Measurements from ENCODE around the gene HEG1. TPM values are rescaled to one million over a fixed set of nuclear protein-coding genes. Genes with fewer than 3 reads are reported as not detected.

The HEG1 gene
- total and polyA plus RNA-seq, 2 of the 4 experiments (the other 2 are of a cell fraction): 25.6 to 43.4 TPM

GRCh38 chr3:124938896-124939295, 116.9 kb downstream of the HEG1 start:
- H3K79me1 ChIP-seq (ENCODE audit: low read depth in 1 of 2, low read length in 2 of 2): no peaks in the 10 kb centered on the region
- peaks cover 6% of the 10 kb centered on the region; the same call in 1 of the 2 replicates for H3K27me3 ChIP-seq (ENCODE audit: control insufficient read depth, insufficient read depth, low read length)
- no peaks in the 10 kb centered on the region for H4K20me1 ChIP-seq (ENCODE audit: insufficient read depth, low read length)
- dilution Hi-C loops (cut with HindIII; ENCODE audit: low sequenced_read_pairs, unreplicated experiment) (no loop called here), intact Hi-C loops (cut with micrococcal nuclease) (no loop called here), in situ Hi-C loops (cut with MboI; ENCODE audit: low sequenced_read_pairs) (loop anchor here (5.0 kb wide), 1 partner anchor 488 kb away; no protein-coding TSS in a partner anchor)
- TF ChIP-seq RFX5 (IDR thresholded peaks at IDR 0.05; ENCODE audit: low read depth, low read length): no peak
- no peak for TF ChIP-seq MAZ (IDR thresholded peaks at IDR 0.05; ENCODE audit: borderline replicate concordance, low read depth, low read length)
- no peak for TF ChIP-seq FOS (IDR thresholded peaks at IDR 0.05; ENCODE audit: low read depth, low read length)
- no peak for TF ChIP-seq USF2 (IDR thresholded peaks at IDR 0.05; ENCODE audit: low read depth, low read length)
- TF ChIP-seq NFE2L2 (IDR thresholded peaks at IDR 0.05; ENCODE audit: low read depth, low read length): no peak
- TF ChIP-seq, protein P1, sequence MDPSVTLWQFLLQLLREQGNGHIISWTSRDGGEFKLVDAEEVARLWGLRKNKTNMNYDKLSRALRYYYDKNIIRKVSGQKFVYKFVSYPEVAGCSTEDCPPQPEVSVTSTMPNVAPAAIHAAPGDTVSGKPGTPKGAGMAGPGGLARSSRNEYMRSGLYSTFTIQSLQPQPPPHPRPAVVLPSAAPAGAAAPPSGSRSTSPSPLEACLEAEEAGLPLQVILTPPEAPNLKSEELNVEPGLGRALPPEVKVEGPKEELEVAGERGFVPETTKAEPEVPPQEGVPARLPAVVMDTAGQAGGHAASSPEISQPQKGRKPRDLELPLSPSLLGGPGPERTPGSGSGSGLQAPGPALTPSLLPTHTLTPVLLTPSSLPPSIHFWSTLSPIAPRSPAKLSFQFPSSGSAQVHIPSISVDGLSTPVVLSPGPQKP (IDR thresholded peaks at IDR 0.05; ENCODE audit: borderline replicate concordance, low read depth, low read length): no peak
- TF ChIP-seq CHD1 (IDR thresholded peaks at IDR 0.05; ENCODE audit: low read depth, low read length): no peak
- TF ChIP-seq CTCF (conservative IDR thresholded peaks at IDR 0.05; ENCODE audit: low read depth, low read length): no peak
- TF ChIP-seq POLR2A (IDR thresholded peaks at IDR 0.05; ENCODE audit: low read depth, low read length): no peak
- TF ChIP-seq RCOR1 (IDR thresholded peaks at IDR 0.05; ENCODE audit: insufficient replicate concordance, low read length): no peak
- TF ChIP-seq MXI1 (IDR thresholded peaks at IDR 0.05; ENCODE audit: borderline replicate concordance, low read depth, low read length): no peak
- TF ChIP-seq BHLHE40 (IDR thresholded peaks at IDR 0.05; ENCODE audit: low read depth, low read length): no peak
- no peak for TF ChIP-seq RAD21 (IDR thresholded peaks at IDR 0.05; ENCODE audit: low read length)
- TF ChIP-seq MAFK (IDR thresholded peaks at IDR 0.05; ENCODE audit: low read depth, low read length): no peak
- no peak for TF ChIP-seq CEBPB (IDR thresholded peaks at IDR 0.05; ENCODE audit: low read depth, low read length)
- TF ChIP-seq SMC3 (IDR thresholded peaks at IDR 0.05; ENCODE audit: low read depth, low read length): no peak
- WGBS, 2 experiments (ENCODE audit: extremely low coverage in 2 of 2, insufficient read length in 1 of 2): 100% methylated on average over 1 of the region's 5 CpGs; no CpG with 5 or more reads in 1 of the 2 experiments
- no peak overlapping the region for H3K9ac ChIP-seq (ENCODE audit: low read depth, low read length)
- ChIA-PET POLR2A (ENCODE audit: unreplicated experiment) (interaction anchor here (0.6 kb wide), 1 partner anchor 657 kb away, joined by 12 read pairs; the partner anchor contains the start of gene OSBPL11), CTCF (interaction anchor here (0.6 to 0.8 kb wide), 3 partner anchors 39 to 257 kb away, joined by 3 to 6 read pairs (median 3); no protein-coding TSS in a partner anchor)
- no peak for ATAC-seq (ENCODE audit: low read depth)
- H3K36me3 ChIP-seq (ENCODE audit: control insufficient read depth, insufficient read depth, low read length): no peaks in the 10 kb centered on the region
- no peak overlapping the region for H2BK20ac ChIP-seq (ENCODE audit: low read depth, low read length)
- H3K4me2 ChIP-seq (ENCODE audit: low read depth, low read length): no peak overlapping the region
- no peak overlapping the region for H3K4me3 ChIP-seq (ENCODE audit: insufficient read depth, low read depth, low read length)
- H4K5ac ChIP-seq (ENCODE audit: low read depth, low read length): no peak overlapping the region
- no peaks in the 10 kb centered on the region for H3K9me3 ChIP-seq (ENCODE audit: control insufficient read depth, insufficient read depth, low read length)
- no peak overlapping the region for H3K18ac ChIP-seq (ENCODE audit: low read depth, low read length)
- DNase-seq: no peak
- no peak overlapping the region for H4K8ac ChIP-seq (ENCODE audit: low read depth in 2 of 2, low read length in 2 of 2)
- no peak overlapping the region for H3K56ac ChIP-seq (ENCODE audit: extremely low read depth, insufficient read depth, low read length)
- H3K27ac ChIP-seq (ENCODE audit: insufficient read depth, low read length): no peak overlapping the region
- H2BK5ac ChIP-seq (ENCODE audit: low read depth, low read length, poor library complexity, severe bottlenecking): no peak overlapping the region
- no peak overlapping the region for H3K14ac ChIP-seq (replicated peaks; ENCODE audit: low read depth, low read length)
- H2AK9ac ChIP-seq (replicated peaks; ENCODE audit: low read depth, low read length, poor library complexity): no peak overlapping the region
- H3K4me1 ChIP-seq (ENCODE audit: control insufficient read depth, insufficient read depth, low read length): no peaks in the 10 kb centered on the region
- H2AFZ ChIP-seq (replicated peaks; ENCODE audit: low read length, poor library complexity): no peak overlapping the region
- H3K9me1 ChIP-seq (ENCODE audit: insufficient read depth, low read length): no peaks in the 10 kb centered on the region
- no TSS peak for BruUV-seq (replicated peaks)
- H2BK15ac ChIP-seq (ENCODE audit: low read depth, low read length): no peak overlapping the region
- H2AK5ac ChIP-seq (ENCODE audit: low read depth, low read length): no peak overlapping the region
- H3K4ac ChIP-seq (ENCODE audit: low read depth, low read length): no peak overlapping the region
- no peak overlapping the region for H4K91ac ChIP-seq (ENCODE audit: insufficient read depth, low read depth, low read length)
- H2BK120ac ChIP-seq (ENCODE audit: low read depth, low read length): no peak overlapping the region
- H3K23ac ChIP-seq (ENCODE audit: low read depth, low read length): no peak overlapping the region
